HG02885 (cell line): ENCODE measurements around the gene RTP3.
"Not testable (repeated sequence)": the region's sequence is repeated elsewhere in the genome, so short reads cannot be mapped to it uniquely, and the experiment has no call there.

Source experiments
- ATAC-seq: cut with Tn5 transposase; IDR thresholded peaks from one replicate; pipeline ENCODE4 v1.9.1; 2021; ENCODE audit warnings: mild to moderate bottlenecking; ENCODE audit not compliant: unreplicated experiment, poor library complexity

The RTP3 gene

GRCh38 chr3:46516521-46516920 lies 18.7 kb downstream of the RTP3 start:
- no peak for ATAC-seq

DNA sequence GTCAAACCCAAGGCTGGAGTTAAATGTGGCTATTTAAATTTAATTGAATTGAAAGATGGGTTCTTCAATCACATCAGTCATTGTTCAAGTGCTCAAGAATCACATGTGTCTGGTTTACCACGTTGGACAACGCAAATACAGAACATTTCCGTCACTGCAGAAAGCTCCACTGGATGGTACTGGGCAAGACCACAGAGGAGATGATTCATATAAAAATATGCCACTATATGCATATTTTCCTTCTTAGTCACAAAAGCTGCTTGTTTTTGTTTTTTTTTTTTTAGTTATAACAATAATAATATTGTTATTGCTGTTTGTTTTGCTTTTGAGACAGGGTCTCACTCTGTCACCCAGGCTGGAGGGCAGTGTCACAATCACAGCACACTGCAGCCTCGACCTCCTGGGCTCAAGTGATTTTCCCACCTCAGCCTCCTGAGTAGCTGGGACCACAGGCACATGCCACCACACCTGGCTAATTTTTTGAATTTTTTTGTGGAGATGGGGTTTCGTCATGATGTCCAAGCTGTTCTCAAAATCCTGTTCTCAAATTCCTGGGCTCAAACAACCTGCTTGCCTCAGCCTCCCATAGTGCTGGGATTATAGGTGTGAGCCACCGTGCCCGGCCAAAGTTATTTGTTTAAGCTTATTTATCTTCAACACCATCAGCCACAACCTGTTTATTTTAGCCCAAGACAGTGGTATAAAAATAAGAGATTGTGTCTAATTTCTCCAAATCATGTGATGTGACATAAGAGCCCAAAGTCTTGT lies 19.4 kb downstream of the RTP3 start:
- ATAC-seq: no peak

- no peak for ATAC-seq
These were observed 20.0 kb downstream of the RTP3 start for GRCh38 chr3:46517784-46518181.

DNA sequence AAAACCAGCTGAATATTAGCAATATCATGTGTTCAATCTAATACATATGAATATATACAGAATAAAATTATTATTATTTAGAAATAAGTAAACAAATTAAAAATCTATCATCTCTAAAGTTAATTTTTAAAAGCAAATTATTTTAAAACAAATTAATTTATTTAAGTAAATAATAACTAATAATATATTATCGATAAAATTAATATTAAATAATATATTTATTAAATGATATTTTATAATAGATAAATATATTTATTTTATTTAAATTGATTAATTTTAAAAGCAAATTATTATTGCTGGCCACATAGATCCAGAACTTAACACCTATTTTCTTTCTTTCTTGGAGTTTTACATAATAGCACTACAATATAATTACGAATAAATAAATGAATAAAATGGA lies 22.2 kb downstream of the RTP3 start:
- no peak for ATAC-seq

- ATAC-seq: no peak
These were observed 22.8 kb downstream of the RTP3 start for GRCh38 chr3:46520531-46520930.

- no peak for ATAC-seq
These were observed 23.3 kb downstream of the RTP3 start for GRCh38 chr3:46521096-46521495.

DNA sequence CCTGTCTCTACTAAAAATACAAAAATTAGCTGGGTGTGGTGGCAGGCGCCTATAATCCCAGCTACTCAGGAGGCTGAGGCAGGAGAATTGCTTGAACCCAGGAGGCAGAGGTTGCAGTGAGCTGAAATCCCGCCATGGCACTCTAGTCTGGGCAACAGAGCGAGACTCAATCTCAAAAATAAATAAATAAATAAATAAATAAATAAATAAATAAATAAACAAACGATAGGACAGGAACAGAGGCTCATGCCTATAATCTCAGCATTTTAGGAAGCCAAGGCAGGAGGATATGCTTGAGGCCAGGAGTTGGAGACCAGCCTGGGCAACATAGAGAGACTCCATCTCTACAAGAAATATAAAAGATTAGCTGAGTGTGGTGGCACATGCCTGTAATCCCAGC lies 24.4 kb downstream of the RTP3 start:
- not testable (repeated sequence) for ATAC-seq

DNA sequence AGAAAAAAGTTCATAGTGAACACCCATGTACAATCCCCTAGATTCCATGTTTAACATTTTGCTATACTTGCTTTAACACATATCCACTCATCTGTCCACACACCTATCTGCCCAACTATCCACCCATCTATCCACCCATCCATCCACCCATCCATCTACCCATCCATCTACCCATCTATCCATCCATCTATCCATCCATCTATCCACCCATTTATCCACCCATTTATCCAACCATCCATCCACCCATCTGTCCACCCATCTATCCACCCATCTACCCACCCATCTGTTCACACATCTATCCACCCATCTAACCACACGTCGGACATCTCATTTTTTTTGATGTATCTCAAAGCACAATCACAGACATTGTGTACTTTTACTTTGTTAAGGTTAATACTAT lies 25.8 kb downstream of the RTP3 start:
- ATAC-seq: no peak

- ATAC-seq: no peak
These were observed 26.2 kb downstream of the RTP3 start for GRCh38 chr3:46524008-46524407.

GRCh38 chr3:46524832-46525231 lies 27.1 kb downstream of the RTP3 start:
- no peak for ATAC-seq

DNA sequence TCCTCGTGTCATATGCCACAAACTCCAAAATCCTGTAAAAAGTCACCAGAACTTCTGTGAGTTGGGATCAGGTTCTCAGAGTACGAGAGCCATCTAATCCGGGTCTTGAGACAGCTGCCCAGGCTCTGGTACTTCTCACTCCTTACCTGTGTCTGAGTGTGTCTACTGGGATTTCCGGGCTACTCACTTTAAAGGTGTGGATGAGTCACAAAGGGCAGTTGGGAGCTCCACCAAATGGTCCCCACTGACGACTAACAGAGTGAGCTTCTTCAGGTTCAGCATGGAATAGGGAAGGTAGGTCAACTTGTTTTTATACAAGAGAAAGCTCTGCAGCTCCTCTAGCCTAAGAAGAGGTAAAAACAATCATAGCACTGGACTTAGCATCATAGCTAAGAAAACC lies 29.5 kb downstream of the RTP3 start:
- ATAC-seq: no peak

GRCh38 chr3:46533091-46533490 lies 35.3 kb downstream of the RTP3 start:
- ATAC-seq: no peak

GRCh38 chr3:46535746-46536145 lies 38.0 kb downstream of the RTP3 start:
- no peak for ATAC-seq

DNA sequence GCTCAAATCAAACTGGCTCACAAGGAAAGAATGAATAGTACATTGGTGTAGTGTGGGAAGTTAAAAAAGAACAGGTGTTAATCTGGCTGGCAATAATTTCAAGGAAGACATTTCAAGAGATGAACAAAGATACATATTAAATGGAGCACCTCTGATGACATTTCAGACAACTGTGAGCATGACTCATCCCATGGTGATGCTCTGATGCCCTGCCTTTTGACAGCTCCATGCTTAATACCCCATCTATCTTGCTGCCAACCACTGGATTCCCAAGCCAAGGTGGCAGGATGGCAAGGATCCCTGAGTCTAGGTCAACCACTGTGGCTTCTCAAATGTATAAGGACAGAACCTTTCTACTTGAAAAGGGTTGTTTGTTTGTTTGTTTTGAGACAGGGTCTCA lies 39.0 kb downstream of the RTP3 start:
- no peak for ATAC-seq

DNA sequence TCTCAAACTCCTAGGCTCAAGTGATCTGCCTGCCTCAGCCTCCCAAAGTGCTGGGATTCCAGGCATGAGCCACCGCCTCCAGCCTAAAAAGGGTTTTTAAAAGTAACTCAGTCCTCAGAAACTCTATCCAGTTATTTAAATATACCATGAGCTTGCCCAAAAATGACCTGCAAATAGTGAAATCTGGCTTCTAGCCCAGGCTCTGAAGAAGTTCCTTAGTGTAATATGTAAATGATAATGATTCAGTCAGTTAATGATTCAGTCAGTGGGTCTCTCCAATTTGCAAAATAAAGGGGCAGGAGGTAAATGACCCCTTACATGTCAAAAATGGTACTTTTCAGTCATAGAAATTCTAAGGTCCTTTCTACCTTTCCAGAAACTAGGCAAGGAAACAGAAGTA lies 39.5 kb downstream of the RTP3 start:
- no peak for ATAC-seq

GRCh38 chr3:46537779-46538178 lies 40.0 kb downstream of the RTP3 start:
- no peak for ATAC-seq

GRCh38 chr3:46538425-46538802 lies 40.6 kb downstream of the RTP3 start:
- ATAC-seq: not testable (repeated sequence)

DNA sequence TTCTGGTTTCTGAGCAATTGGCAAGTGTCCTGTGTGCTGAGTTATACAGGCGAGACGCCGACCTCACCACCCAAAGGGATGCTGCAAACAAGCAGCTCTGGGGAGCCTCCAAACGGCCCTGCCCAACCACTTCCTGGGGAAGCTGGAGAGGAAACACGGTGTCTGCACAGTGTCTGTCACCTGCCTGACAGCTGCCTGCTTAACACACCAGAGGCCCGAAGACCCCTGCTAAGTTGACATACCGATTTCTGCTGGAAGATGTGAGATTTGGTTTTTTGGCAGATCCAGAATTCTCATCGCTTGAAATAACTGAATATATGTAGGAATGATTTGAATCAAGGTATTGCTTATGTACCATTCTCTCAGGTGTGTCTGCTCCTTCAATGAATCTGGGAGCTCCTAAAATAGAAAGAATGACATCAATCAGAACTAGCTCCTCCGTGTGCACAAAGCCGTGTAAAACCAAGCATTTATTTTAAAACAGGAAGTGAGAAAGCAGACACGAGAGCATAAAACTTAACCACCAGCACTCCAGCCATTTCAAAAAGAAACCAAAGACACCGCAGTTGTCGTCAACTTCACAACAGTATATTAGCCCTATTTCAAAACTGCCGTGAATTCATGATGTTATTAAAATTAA lies 41.1 kb downstream of the RTP3 start:
- peak; percentile 87 for ATAC-seq

- no peak for ATAC-seq
These were observed 41.7 kb downstream of the RTP3 start for GRCh38 chr3:46539443-46540005.

- no peak for ATAC-seq
These were observed 42.8 kb downstream of the RTP3 start for GRCh38 chr3:46540550-46540949.

DNA sequence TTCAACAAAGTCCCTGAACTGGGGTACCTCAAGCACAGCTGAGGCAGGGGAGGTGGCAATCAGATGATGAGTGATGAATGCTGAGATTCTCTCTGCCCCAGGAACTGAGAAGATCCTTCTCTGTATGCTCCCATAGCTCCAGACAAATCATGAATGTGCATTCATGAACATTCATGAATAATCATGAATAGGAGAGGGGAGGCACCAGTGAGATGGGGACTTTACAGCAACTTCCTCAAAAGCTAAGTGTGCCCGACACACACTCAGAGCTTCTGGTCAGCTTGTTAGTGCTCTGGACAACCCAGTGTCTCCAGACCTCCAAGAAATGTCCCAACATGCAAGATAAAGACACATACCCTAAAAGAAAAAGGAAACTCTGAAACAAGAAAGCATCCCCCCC lies 44.1 kb downstream of the RTP3 start:
- no peak for ATAC-seq

DNA sequence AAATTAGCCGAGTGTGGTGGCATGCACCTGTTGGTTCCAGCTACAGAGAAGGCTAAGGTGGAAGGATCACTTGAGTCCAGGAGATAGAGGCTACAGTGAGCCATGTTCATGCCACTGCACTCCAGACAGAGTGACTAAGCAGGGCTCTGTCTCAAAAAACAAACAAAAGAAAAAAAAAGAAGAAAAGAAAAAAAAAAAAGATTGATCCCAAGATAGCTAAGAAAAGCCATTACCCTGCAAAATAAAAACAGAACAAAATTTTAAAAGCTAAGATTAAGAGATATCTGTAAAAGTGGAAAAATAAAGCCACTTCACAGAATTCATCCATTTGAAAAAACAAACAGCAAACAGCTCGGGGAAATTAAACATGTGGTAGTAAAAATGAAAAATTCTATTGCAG lies 44.6 kb downstream of the RTP3 start:
- no peak for ATAC-seq
